GM12878 (cell line): ENCODE data around the gene P2RX2. TPM values are rescaled to one million over a fixed set of nuclear protein-coding genes. Genes with fewer than 3 reads are reported as not detected.

Experiments
- ATAC-seq: fragments of 200-7000 bp; cut with Tn5 transposase; 3 replicates; pipeline ENCODE4 v1.9.1; 2020; ENCODE audit warnings: mild to moderate bottlenecking, moderate library complexity
- BruUV-seq: library from RNA; stranded (reverse); fragments of 400-500 nt; replicated peaks from 2 replicates; lab custom pipeline; 2021; lab: Mats Ljungman, UMichigan
- CTCF ChIA-PET: fragments of 300-600 bp; sonication (Branson Sonifier 250); formaldehyde crosslinking; extraction: SDS; loops from one replicate; lab custom pipeline; 2021; ENCODE audit warnings: inconsistent platforms; lab: Yijun Ruan, JAX
- POLR2A ChIA-PET: fragments of 350-600 bp; formaldehyde crosslinking; extraction: SDS; loops from one replicate; lab custom pipeline; 2021; ENCODE audit warnings: inconsistent platforms; lab: Charles Lee
- RAD21 ChIA-PET: fragments of 300-600 bp; sonication (Branson Sonifier 250); formaldehyde crosslinking; loops from one replicate; lab custom pipeline; 2023; ENCODE audit warnings: antibody characterized with exemption; ENCODE audit not compliant: unreplicated experiment; lab: Charles Lee
- SMC1A ChIA-PET: fragments of 300-600 bp; sonication (Branson Sonifier 250); formaldehyde crosslinking; loops from one replicate; lab custom pipeline; 2023; ENCODE audit not compliant: unreplicated experiment, uncharacterized antibody; lab: Charles Lee
- DNase-seq: peaks from one replicate; pipeline ENCODE4 v3.0.0-alpha.2; 2011; ENCODE audit warnings: low read depth, low spot score
- FAIRE-seq: peaks from 3 replicates; lab custom pipeline; 2011; peaks lifted over from hg19 to GRCh38; lab: Jason Lieb, UNC
- H2AFZ ChIP-seq: 2 replicates; pipeline ENCODE4 v1.6.0; 2011; ENCODE audit warnings: low read depth, low read length, control low read depth; ENCODE audit not compliant: control insufficient read depth
- H3K27ac ChIP-seq: 2 replicates; pipeline ENCODE4 v1.5.1; 2011; ENCODE audit warnings: control low read depth; ENCODE audit not compliant: control insufficient read depth, insufficient read depth
- H3K27me3 ChIP-seq, 2 experiments: replicated peaks in 1 of 2; 2 replicates each; pipeline versions ENCODE4 v1.6.0 to v1.6.1; 2011; ENCODE audit warnings: low read length in 1 of 2; ENCODE audit not compliant: control insufficient read depth in 2 of 2, insufficient read depth in 2 of 2
- H3K36me3 ChIP-seq, 2 experiments: 2 replicates each; pipeline ENCODE4 v1.5.1; 2011; ENCODE audit warnings: low read length in 1 of 2; ENCODE audit not compliant: control insufficient read depth in 2 of 2, insufficient read depth in 2 of 2
- H3K4me1 ChIP-seq: 2 replicates; pipeline ENCODE4 v1.6.1; 2011; ENCODE audit warnings: mild to moderate bottlenecking, low read length, moderate library complexity, mixed read lengths; ENCODE audit not compliant: control insufficient read depth, insufficient read depth
- H3K4me2 ChIP-seq: 2 replicates; pipeline ENCODE4 v1.6.0; 2011; ENCODE audit warnings: control low read depth; ENCODE audit not compliant: control insufficient read depth, insufficient read depth
- H3K4me3 ChIP-seq: fragments of 200-600 bp; sonication (generic); 2 replicates; pipeline ENCODE4 v1.5.1; 2016
- H3K79me2 ChIP-seq: 2 replicates; pipeline ENCODE4 v1.6.0; 2011; ENCODE audit warnings: low read length; ENCODE audit not compliant: control insufficient read depth, insufficient read depth
- H3K9ac ChIP-seq: 2 replicates; pipeline ENCODE4 v1.8.0; 2011; ENCODE audit warnings: low read length, control low read depth, mixed read lengths; ENCODE audit not compliant: control insufficient read depth, insufficient read depth
- H3K9me3 ChIP-seq: replicated peaks from 3 replicates; pipeline ENCODE4 v1.5.1; 2011; ENCODE audit warnings: mild to moderate bottlenecking, low read length; ENCODE audit not compliant: control insufficient read depth, insufficient read depth
- H4K20me1 ChIP-seq: 2 replicates; pipeline ENCODE4 v1.6.0; 2011; ENCODE audit not compliant: control insufficient read depth, insufficient read depth
- ETV6 ChIP-seq, 2 experiments: fragments of 450-650 bp in 1 of 2; IDR thresholded peaks in 1 of 2; conservative IDR thresholded peaks in 1 of 2; 2 replicates each; pipeline ENCODE4 v1.6.1; 2014; ENCODE audit warnings: antibody characterized with exemption in 1 of 2, borderline replicate concordance in 1 of 2, low read depth in 1 of 2, mild to moderate bottlenecking in 1 of 2, moderate library complexity in 1 of 2
- EZH2 ChIP-seq: IDR thresholded peaks from 2 replicates; pipeline ENCODE4 v1.6.1; 2012; ENCODE audit warnings: low read depth, mild to moderate bottlenecking, control low read depth, inconsistent platforms, low read length, borderline replicate concordance; ENCODE audit not compliant: control insufficient read depth
- FOS ChIP-seq: IDR thresholded peaks from 3 replicates; pipeline ENCODE4 v1.6.1; 2011; ENCODE audit warnings: borderline replicate concordance; ENCODE audit not compliant: insufficient read length; ENCODE audit errors: extremely low read depth
- HDAC2 ChIP-seq: fragments of 200-600 bp; sonication (generic); IDR thresholded peaks from 2 replicates; pipeline ENCODE4 v1.6.1; 2017
- IRF4 ChIP-seq: IDR thresholded peaks from 2 replicates; pipeline ENCODE4 v1.6.1; 2011; ENCODE audit warnings: low read depth, low read length
- MTA3 ChIP-seq: IDR thresholded peaks from 2 replicates; pipeline ENCODE4 v1.6.1; 2012; ENCODE audit warnings: low read length, inconsistent platforms, borderline replicate concordance
- PAX8 ChIP-seq: fragments of 450-650 bp; IDR thresholded peaks from 2 replicates; pipeline ENCODE4 v1.6.1; 2017; ENCODE audit warnings: mild to moderate bottlenecking, moderate library complexity
- POLR2AphosphoS2 ChIP-seq: IDR thresholded peaks from 2 replicates; pipeline ENCODE4 v1.6.1; 2011; ENCODE audit warnings: low read depth, mild to moderate bottlenecking, low read length, improper control_type of control experiment, moderate library complexity
- RBBP5 ChIP-seq: fragments of 200-600 bp; sonication (generic); conservative IDR thresholded peaks from 2 replicates; pipeline ENCODE4 v1.6.1; 2016
- RCOR1 ChIP-seq: conservative IDR thresholded peaks from 2 replicates; pipeline ENCODE4 v1.6.1; 2012; ENCODE audit warnings: low read depth, low read length, improper control_type of control experiment
- SUPT20H ChIP-seq: IDR thresholded peaks from 2 replicates; pipeline ENCODE4 v1.6.1; 2011; ENCODE audit warnings: low read depth, mild to moderate bottlenecking, low read length, moderate library complexity, borderline replicate concordance; ENCODE audit not compliant: control insufficient read depth
- SUZ12 ChIP-seq: fragments of 200-600 bp; sonication (generic); IDR thresholded peaks from one replicate; pipeline ENCODE4 v1.6.1; 2018; ENCODE audit warnings: antibody characterized with exemption, mild to moderate bottlenecking; ENCODE audit not compliant: unreplicated experiment
- ZNF384 ChIP-seq: IDR thresholded peaks from 2 replicates; pipeline ENCODE4 v1.6.1; 2012; ENCODE audit warnings: low read depth, mild to moderate bottlenecking, low read length, improper control_type of control experiment, borderline replicate concordance
- WGBS: methylation state at CpG from one replicate; pipeline ENCODE4 v1.1.6; 2016; ENCODE audit warnings: low lambda C conversion rate; ENCODE audit not compliant: insufficient replicate concordance, insufficient coverage; ENCODE audit errors: missing lambda C conversion rate; 5-methylcytosine and 5-hydroxymethylcytosine counted together
- in situ Hi-C: fragments of 300-500 bp; cut with MboI; formaldehyde crosslinking; loops from 9 replicates; pipeline ENCODE4 v1.14.3; 2018; ENCODE audit warnings: mixed read lengths
- intact Hi-C: fragments of 100-400 bp; cut with micrococcal nuclease; formaldehyde crosslinking; loops from one replicate; pipeline ENCODE4 v1.14.2; 2022; ENCODE audit not compliant: unreplicated experiment
- polyA plus RNA-seq, 11 experiments: library from polyadenylated mRNA; depleted of rRNA in 4 of 11; unstranded in 6 of 11; stranded (reverse) in 5 of 11; fragments of >200 nt; fragmentation: Nextera tagmentation in 4 of 11; fragmentation: Illumina TruSeq in 1 of 11; extraction: Ambion mirVana in 4 of 11; extraction: Trizol in 1 of 11; gene quantifications; 1 replicate in 1 of 11; 2 replicates in 10 of 11; pipeline versions ENCODE4 v1.2.1 to v1.2.3, GENCODE V29; 2011 to 2016; ENCODE audit warnings: inconsistent platforms in 2 of 11, missing spikeins in 2 of 11, low read depth in 1 of 11
- total RNA-seq, 4 experiments: library from RNA; depleted of rRNA in 3 of 4; stranded (reverse); fragments of >200 nt in 3 of 4; fragmentation: Illumina TruSeq in 1 of 4; extraction: Trizol in 1 of 4; gene quantifications; 2 replicates each; pipeline versions ENCODE4 v1.2.1 to v1.2.3, GENCODE V29; 2013 to 2021
- TF ChIP-seq, protein P1 (sequence below): fragments of 450-650 bp; IDR thresholded peaks from 2 replicates; pipeline ENCODE4 v1.6.1; 2014; ENCODE audit warnings: mild to moderate bottlenecking

The P2RX2 gene
- total and polyA plus RNA-seq, 10 of the 15 experiments (the other 5 are each of a cell fraction or from before 2014, with no cell fraction given), result not detected

- TF ChIP-seq ZNF384, result no peak
- TF ChIP-seq ETV6 (conservative IDR thresholded peaks at IDR 0.05 in 1 of 2, IDR thresholded peaks at IDR 0.05 in 1 of 2; ENCODE audit: borderline replicate concordance in 1 of 2, low read depth in 1 of 2), result no peak
- TF ChIP-seq FOS, result no peak
- TF ChIP-seq SUZ12, result no peak
- TF ChIP-seq RBBP5, result no peak
- no peak for TF ChIP-seq PAX8
- no peak for TF ChIP-seq HDAC2
- no peak for TF ChIP-seq MTA3
- no peak for TF ChIP-seq SUPT20H
- no peak for TF ChIP-seq EZH2
Observed at GRCh38 chr12:132611620-132612019, 7.0 kb upstream of the P2RX2 start (continued).

GRCh38 chr12:132614029-132614428 is 4.5 kb upstream of the P2RX2 start:
- RAD21 ChIA-PET, result interaction anchor here (1.1 to 1.3 kb wide), 2 partner anchors 197 to 199 kb away, joined by 4 to 22 read pairs; no protein-coding TSS in a partner anchor

More at GRCh38 chr12:132614029-132614428, 4.5 kb upstream of the P2RX2 start:
- Histone ChIP-seq H3K79me2 (no peaks in the 10 kb centered on the region), H3K27ac (no peak overlapping the region), H3K4me2 (no peak overlapping the region), H3K9ac (no peak overlapping the region), H3K9me3 (peaks cover 12% of the 10 kb centered on the region), H3K4me1 (no peaks in the 10 kb centered on the region), H3K27me3 (peaks cover 0 to 4% of the 10 kb centered on the region in 2 experiments; a peak in 1 of 4 replicates), H3K36me3 (no peaks in the 10 kb centered on the region), H3K4me3 (no peak overlapping the region), H2AFZ (no peak overlapping the region), H4K20me1 (no peaks in the 10 kb centered on the region)
- WGBS, result 16% methylated on average over 5 of the region's 5 CpGs
- in situ Hi-C loops, result loop anchor here (5.0 kb wide), 1 partner anchor 197 kb away; no protein-coding TSS in a partner anchor
- BruUV-seq, result no TSS peak
- FAIRE-seq, result no peak
- intact Hi-C loops, result no loop called here
- TF ChIP-seq POLR2AphosphoS2 (no peak), RCOR1 (no peak), IRF4 (no peak)
- TF ChIP-seq, protein P1, sequence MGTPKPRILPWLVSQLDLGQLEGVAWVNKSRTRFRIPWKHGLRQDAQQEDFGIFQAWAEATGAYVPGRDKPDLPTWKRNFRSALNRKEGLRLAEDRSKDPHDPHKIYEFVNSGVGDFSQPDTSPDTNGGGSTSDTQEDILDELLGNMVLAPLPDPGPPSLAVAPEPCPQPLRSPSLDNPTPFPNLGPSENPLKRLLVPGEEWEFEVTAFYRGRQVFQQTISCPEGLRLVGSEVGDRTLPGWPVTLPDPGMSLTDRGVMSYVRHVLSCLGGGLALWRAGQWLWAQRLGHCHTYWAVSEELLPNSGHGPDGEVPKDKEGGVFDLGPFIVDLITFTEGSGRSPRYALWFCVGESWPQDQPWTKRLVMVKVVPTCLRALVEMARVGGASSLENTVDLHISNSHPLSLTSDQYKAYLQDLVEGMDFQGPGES, result no peak
- ChIA-PET CTCF (interaction anchor here (1.3 to 3.5 kb wide), 6 partner anchors 14 to 714 kb away, joined by 3 to 37 read pairs (median 7); no protein-coding TSS in a partner anchor), SMC1A (interaction anchor here (1.6 kb wide), 1 partner anchor 460 kb away, joined by 4 read pairs; no protein-coding TSS in a partner anchor), POLR2A (interaction anchor here (0.7 kb wide), 1 partner anchor 14 kb away, joined by 3 read pairs; no protein-coding TSS in a partner anchor)
- no peak for ATAC-seq
- DNase-seq, result no peak
